SW 1271 (cell line): Measurements from ENCODE around the gene RAD51B.
"Not testable (repeated sequence)": the region's sequence is repeated elsewhere in the genome, so short reads cannot be mapped to it uniquely, and the experiment has no call there.

ENCODE experiments used
- DNase-seq, 2 experiments: peaks; one replicate each; lab custom pipeline; 2025; lab: John Stamatoyannopoulos, UW

RAD51B gene

GRCh38 chr14:68211886-68212285 lies 392.3 kb downstream of the RAD51B start:
- DNase-seq, result no peak

- no peak for DNase-seq
Observed at GRCh38 chr14:68212361-68212760, 392.8 kb downstream of the RAD51B start.

GRCh38 chr14:68214431-68214830 lies 394.9 kb downstream of the RAD51B start:
- DNase-seq, result no peak

- no peak for DNase-seq
Observed at GRCh38 chr14:68215629-68216028, 396.1 kb downstream of the RAD51B start.

- no peak for DNase-seq
Observed at GRCh38 chr14:68216079-68216478, 396.5 kb downstream of the RAD51B start.

- DNase-seq, result no peak
Observed at GRCh38 chr14:68216957-68217356, 397.4 kb downstream of the RAD51B start.

GRCh38 chr14:68217791-68218340 lies 398.3 kb downstream of the RAD51B start:
- DNase-seq, result no peak

GRCh38 chr14:68219407-68219806 lies 399.8 kb downstream of the RAD51B start:
- no peak for DNase-seq

GRCh38 chr14:68221046-68221445 lies 401.5 kb downstream of the RAD51B start:
- not testable (repeated sequence) for DNase-seq

- DNase-seq, result no peak
Observed at GRCh38 chr14:68222154-68222553, 402.6 kb downstream of the RAD51B start.

- no peak for DNase-seq
Observed at GRCh38 chr14:68222726-68223125, 403.1 kb downstream of the RAD51B start.

GRCh38 chr14:68223631-68224030 lies 404.1 kb downstream of the RAD51B start:
- no peak for DNase-seq

GRCh38 chr14:68225321-68225720 lies 405.7 kb downstream of the RAD51B start:
- DNase-seq, result no peak

- DNase-seq, result no peak
Observed at GRCh38 chr14:68226523-68226922, 406.9 kb downstream of the RAD51B start.

- DNase-seq, result no peak
Observed at GRCh38 chr14:68228656-68229055, 409.1 kb downstream of the RAD51B start.

- no peak for DNase-seq
Observed at GRCh38 chr14:68229423-68230100, 410.0 kb downstream of the RAD51B start.

- no peak for DNase-seq
Observed at GRCh38 chr14:68230202-68230949, 410.8 kb downstream of the RAD51B start.

- peak in 1 of 2 experiments; percentile 57 for DNase-seq
Observed at GRCh38 chr14:68230950-68231717, 411.6 kb downstream of the RAD51B start.

GRCh38 chr14:68231898-68232297 lies 412.3 kb downstream of the RAD51B start:
- no peak for DNase-seq

- peak; percentile 92 to 99 for DNase-seq
Observed at GRCh38 chr14:68232300-68233055, 412.9 kb downstream of the RAD51B start.

GRCh38 chr14:68233101-68233784 lies 413.7 kb downstream of the RAD51B start:
- no peak for DNase-seq
